ENCODE measurements around the gene SLAIN1.

Gene SLAIN1

DNA sequence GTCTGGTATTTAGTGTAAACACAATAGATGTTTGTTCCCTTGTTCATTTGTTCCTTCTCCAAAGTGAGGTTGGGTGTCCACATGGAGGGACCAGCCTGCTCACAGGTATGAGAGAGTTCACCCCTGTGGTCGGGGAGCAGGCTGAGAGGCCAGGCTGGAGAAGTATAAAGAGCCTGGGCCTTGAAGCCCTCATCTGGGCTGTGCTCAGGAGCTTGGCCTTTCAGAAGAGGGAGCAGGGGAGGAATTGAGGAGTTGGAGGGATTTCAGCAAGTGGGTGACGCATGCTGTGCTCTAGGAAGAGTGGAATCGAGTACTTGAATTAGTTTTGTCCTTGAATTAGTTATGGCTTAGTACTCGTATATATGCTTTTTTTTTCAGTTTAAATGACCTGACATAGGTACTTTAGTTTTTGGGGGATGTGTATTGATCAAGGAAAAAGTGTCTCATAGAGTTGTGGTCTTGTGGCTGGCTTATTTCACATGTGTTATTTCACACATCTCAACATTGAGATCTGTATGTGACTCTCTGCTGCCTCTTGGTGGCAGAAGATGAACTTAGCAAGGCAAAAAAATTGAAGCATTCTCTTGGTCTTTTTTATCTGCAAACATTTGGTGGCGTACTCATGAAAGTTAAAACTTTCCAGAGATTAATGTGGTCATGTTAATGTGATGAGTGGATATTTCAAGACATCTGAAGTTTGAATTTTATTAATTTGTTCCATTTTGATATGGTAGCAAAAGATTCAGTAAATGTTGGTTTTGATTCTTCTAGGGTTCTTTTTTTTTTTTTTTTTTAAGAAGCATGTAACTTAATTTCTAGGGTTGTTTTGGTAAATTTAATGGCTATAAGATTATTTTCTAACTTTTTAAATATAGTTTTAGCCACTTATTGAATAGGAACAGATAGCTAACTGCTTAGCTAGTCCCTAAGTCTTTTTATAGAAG, 54.3 kb downstream of the SLAIN1 start:
- H3K9me3 Mint-ChIP-seq = no peaks in the 10 kb centered on the region
- H3K27me3 Mint-ChIP-seq (ENCODE audit: low read depth) = no peaks in the 10 kb centered on the region
- peaks cover 7% of the 10 kb centered on the region for H3K36me3 Mint-ChIP-seq (ENCODE audit: low read depth)
- no peak overlapping the region for H3K4me3 Mint-ChIP-seq
- no peaks in the 10 kb centered on the region for H3K4me1 Mint-ChIP-seq
- H3K27ac Mint-ChIP-seq = no peak overlapping the region
- TF ChIP-seq, protein P1, sequence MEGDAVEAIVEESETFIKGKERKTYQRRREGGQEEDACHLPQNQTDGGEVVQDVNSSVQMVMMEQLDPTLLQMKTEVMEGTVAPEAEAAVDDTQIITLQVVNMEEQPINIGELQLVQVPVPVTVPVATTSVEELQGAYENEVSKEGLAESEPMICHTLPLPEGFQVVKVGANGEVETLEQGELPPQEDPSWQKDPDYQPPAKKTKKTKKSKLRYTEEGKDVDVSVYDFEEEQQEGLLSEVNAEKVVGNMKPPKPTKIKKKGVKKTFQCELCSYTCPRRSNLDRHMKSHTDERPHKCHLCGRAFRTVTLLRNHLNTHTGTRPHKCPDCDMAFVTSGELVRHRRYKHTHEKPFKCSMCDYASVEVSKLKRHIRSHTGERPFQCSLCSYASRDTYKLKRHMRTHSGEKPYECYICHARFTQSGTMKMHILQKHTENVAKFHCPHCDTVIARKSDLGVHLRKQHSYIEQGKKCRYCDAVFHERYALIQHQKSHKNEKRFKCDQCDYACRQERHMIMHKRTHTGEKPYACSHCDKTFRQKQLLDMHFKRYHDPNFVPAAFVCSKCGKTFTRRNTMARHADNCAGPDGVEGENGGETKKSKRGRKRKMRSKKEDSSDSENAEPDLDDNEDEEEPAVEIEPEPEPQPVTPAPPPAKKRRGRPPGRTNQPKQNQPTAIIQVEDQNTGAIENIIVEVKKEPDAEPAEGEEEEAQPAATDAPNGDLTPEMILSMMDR (IDR thresholded peaks at IDR 0.05; ENCODE audit: unreplicated experiment in 3 of 3) = peak; percentile 76 to 85 (median 78)

DNA sequence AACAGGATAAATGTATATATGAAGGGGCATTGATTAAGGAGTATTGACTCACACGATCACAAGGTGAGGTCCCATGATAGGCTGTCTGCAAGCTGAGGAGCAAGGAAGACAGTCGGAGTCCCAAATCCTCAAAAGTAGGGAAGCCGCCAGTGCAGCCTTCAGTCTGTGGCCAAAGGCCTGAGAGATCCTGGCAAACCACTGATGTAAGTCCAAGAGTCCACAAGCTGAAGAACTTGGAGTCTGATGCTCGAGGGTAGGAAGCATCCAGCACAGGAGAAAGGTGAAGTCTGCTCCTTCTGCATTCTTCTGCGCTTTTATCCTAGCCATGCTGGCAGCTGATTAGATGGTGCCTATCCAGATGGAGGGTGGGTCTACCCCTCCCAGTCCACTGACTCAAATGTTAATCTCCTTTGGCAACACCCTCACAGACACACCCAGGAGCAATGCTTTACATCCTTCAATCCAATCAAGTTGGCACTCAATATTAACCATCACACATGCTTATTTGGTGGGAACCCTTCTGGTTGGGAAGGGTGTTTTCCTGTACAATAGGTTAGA, 55.1 kb downstream of the SLAIN1 start:
- Mint-ChIP-seq H3K27me3 (ENCODE audit: low read depth) (no peaks in the 10 kb centered on the region), H3K4me1 (no peaks in the 10 kb centered on the region), H3K36me3 (ENCODE audit: low read depth) (peaks cover 1% of the 10 kb centered on the region), H3K27ac (no peak overlapping the region), H3K9me3 (no peaks in the 10 kb centered on the region), H3K4me3 (no peak overlapping the region)
- TF ChIP-seq, protein P1 (IDR thresholded peaks at IDR 0.05; ENCODE audit: unreplicated experiment in 3 of 3) = no peak

DNA sequence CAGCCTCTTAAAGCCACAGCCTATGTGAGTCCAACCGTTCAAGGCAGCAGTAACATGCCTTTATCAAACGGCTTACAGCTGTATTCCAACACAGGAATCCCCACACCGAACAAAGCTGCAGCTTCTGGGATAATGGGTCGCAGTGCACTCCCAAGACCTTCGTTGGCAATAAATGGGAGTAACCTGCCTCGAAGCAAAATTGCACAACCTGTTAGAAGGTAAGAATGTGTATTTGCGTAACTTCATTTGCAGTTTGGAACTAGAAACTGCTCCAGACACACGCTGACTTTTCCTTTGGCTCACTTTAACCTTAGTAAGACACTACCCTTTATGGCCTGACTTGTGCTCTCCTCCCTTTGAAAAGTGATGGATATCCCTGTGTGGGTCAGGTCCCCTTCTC, 63.4 kb downstream of the SLAIN1 start:
- Mint-ChIP-seq H3K9me3 (peaks cover 6% of the 10 kb centered on the region), H3K4me3 (no peak overlapping the region), H3K27ac (no peak overlapping the region), H3K4me1 (no peaks in the 10 kb centered on the region), H3K27me3 (ENCODE audit: low read depth) (no peaks in the 10 kb centered on the region), H3K36me3 (ENCODE audit: low read depth) (peaks cover 35% of the 10 kb centered on the region)
- TF ChIP-seq, protein P1 (IDR thresholded peaks at IDR 0.05; ENCODE audit: unreplicated experiment in 3 of 3) = no peak

DNA sequence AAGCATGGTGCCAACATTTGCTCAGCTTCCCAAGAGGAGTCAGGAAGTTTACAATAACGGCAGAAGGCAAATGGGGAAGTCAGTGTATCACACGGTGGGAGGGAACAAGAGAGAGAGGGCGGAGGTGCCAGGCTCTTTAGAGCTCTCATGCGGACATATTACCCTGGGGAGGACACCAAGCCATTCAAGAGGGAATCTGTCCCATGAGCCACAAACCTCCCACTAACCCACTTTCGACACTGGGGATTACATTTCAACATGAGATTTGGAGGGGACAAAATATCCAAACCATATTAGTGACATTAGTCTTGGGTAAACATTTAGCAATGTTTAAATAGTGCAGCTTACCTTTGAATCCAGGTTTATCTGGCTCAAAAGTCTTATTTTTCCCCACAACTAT, 69.9 kb downstream of the SLAIN1 start:
- Mint-ChIP-seq H3K4me1 (no peaks in the 10 kb centered on the region), H3K9me3 (no peaks in the 10 kb centered on the region), H3K4me3 (no peak overlapping the region), H3K36me3 (ENCODE audit: low read depth) (peaks cover 16% of the 10 kb centered on the region), H3K27me3 (ENCODE audit: low read depth) (no peaks in the 10 kb centered on the region), H3K27ac (no peak overlapping the region)
- TF ChIP-seq, protein P1 (IDR thresholded peaks at IDR 0.05; ENCODE audit: unreplicated experiment in 3 of 3) = no peak

DNA sequence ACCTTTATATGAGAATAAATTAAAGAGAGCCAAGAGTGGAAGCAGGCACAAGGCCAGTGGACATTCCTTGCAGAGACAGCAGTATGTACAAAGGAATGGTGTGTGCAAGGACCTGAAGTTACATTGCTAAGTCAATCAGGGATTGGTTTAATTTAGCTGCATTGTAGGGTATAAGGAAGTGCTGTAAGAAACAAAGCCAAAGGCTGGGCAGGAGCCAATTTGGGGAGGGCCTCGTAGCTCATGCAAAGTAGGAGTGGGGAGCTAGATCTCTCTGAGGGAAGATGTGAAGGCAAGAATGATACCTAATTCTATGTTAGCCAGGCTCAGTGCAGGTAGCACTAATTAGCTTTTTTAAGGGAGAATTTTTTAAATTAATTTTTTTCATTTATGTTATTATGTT, 76.7 kb downstream of the SLAIN1 start:
- no peak overlapping the region for H3K4me3 Mint-ChIP-seq
- no peak overlapping the region for H3K27ac Mint-ChIP-seq
- TF ChIP-seq, protein P1 (IDR thresholded peaks at IDR 0.05; ENCODE audit: unreplicated experiment in 3 of 3) = no peak
- no peaks in the 10 kb centered on the region for H3K27me3 Mint-ChIP-seq (ENCODE audit: low read depth)
- H3K36me3 Mint-ChIP-seq (ENCODE audit: low read depth) = no peaks in the 10 kb centered on the region
- H3K9me3 Mint-ChIP-seq = no peaks in the 10 kb centered on the region
- H3K4me1 Mint-ChIP-seq = no peaks in the 10 kb centered on the region

All from nephron (organoid).